Activated B cell treated with CpG ODN at 0.5 μM for 24 hours (primary cell): ENCODE results near the gene BIK. TPM values are rescaled to one million over a fixed set of nuclear protein-coding genes. Genes with fewer than 3 reads are reported as not detected.

Experiments used
- ATAC-seq: fragments of 200-7000 bp; cut with Tn5 transposase; one replicate; pipeline ENCODE4 v1.10.0; 2021; ENCODE audit warnings: low read depth, mild to moderate bottlenecking, moderate library complexity
- CTCF ChIA-PET: fragments of 350-600 bp; sonication (Branson Sonifier 250); formaldehyde crosslinking; loops from one replicate; lab custom pipeline; 2021; ENCODE audit warnings: antibody characterized with exemption; lab: Charles Lee
- POLR2A ChIA-PET: fragments of 350-600 bp; sonication (Branson Sonifier 250); formaldehyde crosslinking; loops from one replicate; lab custom pipeline; 2021; ENCODE audit warnings: antibody characterized with exemption; lab: Charles Lee
- DNase-seq: peaks from one replicate; pipeline ENCODE4 v3.0.0; 2022
- H3K27ac Mint-ChIP-seq: one replicate; pipeline ENCODE4 v1.8.0; 2020; ENCODE audit warnings: mixed read lengths
- H3K27me3 Mint-ChIP-seq: one replicate; pipeline ENCODE4 v1.8.0; 2021; ENCODE audit warnings: mixed read lengths
- H3K36me3 Mint-ChIP-seq: one replicate; pipeline ENCODE4 v1.8.0; 2021; ENCODE audit warnings: low read depth, mixed read lengths
- H3K4me1 Mint-ChIP-seq: one replicate; pipeline ENCODE4 v1.8.0; 2021; ENCODE audit warnings: mixed read lengths
- H3K4me3 Mint-ChIP-seq: one replicate; pipeline ENCODE4 v1.8.0; 2020; ENCODE audit warnings: mild to moderate bottlenecking, mixed read lengths
- H3K9me3 Mint-ChIP-seq: one replicate; pipeline ENCODE4 v1.8.0; 2020; ENCODE audit warnings: mixed read lengths
- CTCF ChIP-seq: fragments of 200-600 bp; IDR thresholded peaks from one replicate; pipeline ENCODE4 v1.8.0; 2022; ENCODE audit warnings: antibody characterized with exemption, mild to moderate bottlenecking
- intact Hi-C: fragments of 100-400 bp; cut with micrococcal nuclease; formaldehyde crosslinking; loops from one replicate; pipeline ENCODE4 v1.15.1; 2024
- total RNA-seq: library from RNA; stranded (reverse); gene quantifications from 2 replicates; pipeline ENCODE4 v1.2.3, GENCODE V29; 2022

The BIK gene
- total RNA-seq, 1 donor from 2014 or later = 2.6 TPM

DNA sequence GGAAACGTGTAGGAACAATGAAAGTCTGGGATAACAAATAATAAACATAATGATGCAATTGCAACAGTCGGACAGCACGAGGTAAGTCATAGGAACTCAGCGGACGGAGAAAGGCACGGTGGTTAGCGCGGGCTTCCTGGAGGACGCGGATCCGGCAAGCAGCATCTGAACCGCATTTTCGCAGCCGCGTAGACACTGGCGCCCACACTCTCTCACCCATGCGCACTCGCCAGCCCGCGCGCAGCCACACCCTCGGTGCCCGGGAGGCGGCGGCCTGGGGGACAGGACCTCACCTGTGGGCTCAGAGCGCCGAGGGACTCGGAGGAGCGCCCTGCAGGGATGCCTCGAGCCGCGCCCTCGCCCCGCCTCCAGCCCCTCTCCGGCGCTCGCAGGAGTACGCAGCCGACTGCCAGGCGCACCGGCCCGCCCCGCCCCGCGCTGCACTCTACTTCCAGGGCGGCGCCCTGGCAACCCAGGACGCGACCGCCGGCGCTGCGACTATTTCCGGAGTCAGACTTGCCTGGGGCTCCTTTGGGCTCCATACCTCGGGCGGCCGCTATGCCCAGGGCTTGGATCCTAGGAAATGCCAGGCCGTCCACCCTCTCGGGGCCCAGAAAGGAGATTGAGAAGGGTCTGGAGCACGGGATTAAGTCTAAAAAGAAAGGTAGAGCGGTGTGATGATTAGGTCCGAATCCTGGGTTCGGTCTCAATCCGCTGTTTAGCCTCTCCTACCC lies 21.4 kb upstream of the BIK start, which contains the start of gene TTLL1:
TSS of gene TTLL1 (minus strand) at position 408 of the 734 bp plus-strand sequence. CDS start 13,805 bp downstream, outside the sequence.
- peak; percentile 96 for ATAC-seq
- Mint-ChIP-seq H3K4me1 (peaks cover 21% of the 10 kb centered on the region), H3K27ac (peak within 1 kb of the TSS; percentile 56), H3K4me3 (peak within 1 kb of the TSS; percentile 88), H3K27me3 (no peaks in the 10 kb centered on the region), H3K9me3 (no peaks in the 10 kb centered on the region), H3K36me3 (no peaks in the 10 kb centered on the region)
- POLR2A ChIA-PET = interaction anchor here (1.0 kb wide), 1 partner anchor 308 kb away, joined by 4 read pairs; no protein-coding TSS in a partner anchor
- CTCF ChIA-PET = no interaction called here
- no peak for TF ChIP-seq CTCF
- DNase-seq = peak; percentile 83
- intact Hi-C loops = loop anchor here (1.0 to 5.0 kb wide), 6 partner anchors 22 to 557 kb away; partner anchors contain the start of genes ARFGAP3, BIK, MCAT and PACSIN2

DNA sequence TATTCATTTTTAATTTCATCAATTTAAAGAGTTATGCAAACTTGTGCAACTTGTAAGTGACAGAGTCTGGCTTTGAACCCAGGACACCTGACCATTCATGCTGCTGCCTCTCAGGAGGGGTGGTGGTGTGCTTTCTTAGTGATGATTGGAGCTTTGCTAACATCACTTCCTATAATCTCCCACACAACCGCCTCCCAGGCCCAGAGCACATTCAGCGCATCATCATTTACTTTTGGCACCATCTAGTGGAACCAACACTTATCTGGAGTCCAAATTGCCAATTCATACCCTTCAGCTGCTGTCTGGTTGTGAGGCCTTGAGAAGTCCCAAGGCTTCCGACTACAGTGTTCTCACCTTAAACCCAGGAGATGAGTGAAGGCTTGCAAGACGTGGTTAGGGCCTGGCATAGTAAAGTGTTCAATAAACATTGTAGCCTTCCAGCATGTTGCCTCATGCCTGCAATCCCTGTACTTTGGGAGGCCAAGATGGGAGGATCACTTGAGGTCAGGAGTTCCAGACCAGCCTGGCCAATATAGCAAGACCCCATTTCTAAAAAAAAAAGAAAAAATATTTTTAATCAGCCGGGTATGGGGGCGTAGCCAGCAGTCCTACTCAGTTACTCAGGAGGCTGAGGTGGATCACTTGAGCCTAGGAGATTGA lies 20.3 kb upstream of the BIK start:
- H3K36me3 Mint-ChIP-seq = no peaks in the 10 kb centered on the region
- no peaks in the 10 kb centered on the region for H3K9me3 Mint-ChIP-seq
- H3K27me3 Mint-ChIP-seq = no peaks in the 10 kb centered on the region
- peak overlapping the region; percentile 52 for H3K4me3 Mint-ChIP-seq
- no peak overlapping the region for H3K27ac Mint-ChIP-seq
- peaks cover 21% of the 10 kb centered on the region for H3K4me1 Mint-ChIP-seq
- intact Hi-C loops = loop anchor here (1.0 kb wide), 1 partner anchor 310 kb away; no protein-coding TSS in a partner anchor
- DNase-seq (no peak), ATAC-seq (peak; percentile 21)
- ChIA-PET CTCF (interaction anchor here (0.8 to 1.5 kb wide), 3 partner anchors 56 to 468 kb away, joined by 3 to 7 read pairs (median 4); no protein-coding TSS in a partner anchor), POLR2A (interaction anchor here (0.6 to 0.7 kb wide), 3 partner anchors 76 to 476 kb away, joined by 4 to 5 read pairs (median 4); partner anchors contain the start of gene POLDIP3)
- TF ChIP-seq CTCF = no peak

DNA sequence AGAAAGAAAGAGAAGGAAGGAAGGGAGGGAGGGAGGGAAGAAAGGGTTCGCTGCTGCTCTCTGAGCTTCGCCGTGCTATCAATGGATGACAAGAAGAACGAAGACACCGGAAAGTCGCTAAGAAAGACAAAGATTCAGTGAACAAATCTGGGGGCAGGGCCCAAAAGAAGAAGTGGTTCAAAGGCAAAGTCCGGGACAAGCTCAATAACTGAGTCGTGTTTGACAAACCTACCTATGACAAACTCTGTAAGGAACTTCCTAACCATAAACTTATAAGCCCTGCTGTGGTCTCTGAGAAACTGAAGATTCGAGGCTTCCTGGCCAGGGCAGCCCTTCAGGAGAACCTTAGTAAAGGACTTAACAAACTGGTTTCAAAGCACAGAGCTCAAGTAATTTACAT lies 18.5 kb upstream of the BIK start:
- Mint-ChIP-seq H3K36me3 (no peaks in the 10 kb centered on the region), H3K4me1 (peaks cover 19% of the 10 kb centered on the region), H3K9me3 (peaks cover 3% of the 10 kb centered on the region), H3K27me3 (no peaks in the 10 kb centered on the region), H3K27ac (no peak overlapping the region), H3K4me3 (no peak overlapping the region)
- intact Hi-C loops = no loop called here
- ChIA-PET POLR2A (interaction anchor here (0.6 to 1.7 kb wide), 5 partner anchors 77 to 477 kb away, joined by 3 to 15 read pairs (median 4); no protein-coding TSS in a partner anchor), CTCF (no interaction called here)
- no peak for TF ChIP-seq CTCF
- ATAC-seq = no peak
- no peak for DNase-seq

DNA sequence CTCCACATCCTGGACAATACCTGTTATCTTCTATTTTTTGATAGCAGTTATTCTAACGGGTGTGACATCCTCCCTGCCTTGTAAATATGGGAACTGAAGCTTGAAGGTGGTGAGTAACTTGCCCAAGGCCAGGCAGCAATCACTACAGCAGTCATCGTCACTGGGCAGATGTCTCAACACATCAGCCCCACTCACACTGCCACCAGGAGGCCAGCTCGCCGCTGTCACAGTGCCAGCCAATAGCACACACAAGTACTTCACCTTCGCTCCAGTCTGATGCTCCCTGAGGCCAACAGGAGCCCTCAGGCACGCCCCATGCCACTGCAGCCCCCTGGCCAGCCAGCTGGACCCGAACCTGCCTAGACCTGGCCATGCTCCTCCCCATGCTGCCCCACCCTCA lies 16.5 kb upstream of the BIK start:
- H3K27ac Mint-ChIP-seq = no peak overlapping the region
- DNase-seq (no peak), ATAC-seq (no peak)
- H3K4me1 Mint-ChIP-seq = peaks cover 13% of the 10 kb centered on the region
- no peak for TF ChIP-seq CTCF
- no peaks in the 10 kb centered on the region for H3K36me3 Mint-ChIP-seq
- ChIA-PET POLR2A (no interaction called here), CTCF (no interaction called here)
- intact Hi-C loops = no loop called here
- peaks cover 3% of the 10 kb centered on the region for H3K9me3 Mint-ChIP-seq
- H3K4me3 Mint-ChIP-seq = no peak overlapping the region
- H3K27me3 Mint-ChIP-seq = no peaks in the 10 kb centered on the region

- Mint-ChIP-seq H3K36me3 (no peaks in the 10 kb centered on the region), H3K27me3 (no peaks in the 10 kb centered on the region), H3K27ac (no peak overlapping the region), H3K4me3 (no peak overlapping the region), H3K4me1 (peaks cover 10% of the 10 kb centered on the region), H3K9me3 (peaks cover 3% of the 10 kb centered on the region)
- ChIA-PET CTCF (no interaction called here), POLR2A (no interaction called here)
- DNase-seq (no peak), ATAC-seq (no peak)
- no peak for TF ChIP-seq CTCF
- intact Hi-C loops = no loop called here
Observed at GRCh38 chr22:43094551-43094950, 16.0 kb upstream of the BIK start.
